ENCODE results near the gene FURIN.

Gene FURIN

GRCh38 chr15:90932660-90932991 lies 64.2 kb downstream of the FURIN start:
- Histone ChIP-seq H3K27ac (ENCODE audit: poor library complexity, severe bottlenecking) (peak overlapping the region; percentile 62), H3K4me1 (ENCODE audit: insufficient read depth, poor library complexity, severe bottlenecking) (peaks cover 17% of the 10 kb centered on the region), H3K36me3 (ENCODE audit: low read depth) (peaks cover 17% of the 10 kb centered on the region), H3K9me3 (ENCODE audit: severe bottlenecking) (no peaks in the 10 kb centered on the region), H3K4me3 (ENCODE audit: severe bottlenecking) (peak overlapping the region; percentile 81), H3K27me3 (ENCODE audit: insufficient read depth, poor library complexity, severe bottlenecking) (no peaks in the 10 kb centered on the region)
- ATAC-seq (ENCODE audit: low read depth) (no peak), DNase-seq (ENCODE audit: low spot score) (no peak)
- TF ChIP-seq, protein P1, sequence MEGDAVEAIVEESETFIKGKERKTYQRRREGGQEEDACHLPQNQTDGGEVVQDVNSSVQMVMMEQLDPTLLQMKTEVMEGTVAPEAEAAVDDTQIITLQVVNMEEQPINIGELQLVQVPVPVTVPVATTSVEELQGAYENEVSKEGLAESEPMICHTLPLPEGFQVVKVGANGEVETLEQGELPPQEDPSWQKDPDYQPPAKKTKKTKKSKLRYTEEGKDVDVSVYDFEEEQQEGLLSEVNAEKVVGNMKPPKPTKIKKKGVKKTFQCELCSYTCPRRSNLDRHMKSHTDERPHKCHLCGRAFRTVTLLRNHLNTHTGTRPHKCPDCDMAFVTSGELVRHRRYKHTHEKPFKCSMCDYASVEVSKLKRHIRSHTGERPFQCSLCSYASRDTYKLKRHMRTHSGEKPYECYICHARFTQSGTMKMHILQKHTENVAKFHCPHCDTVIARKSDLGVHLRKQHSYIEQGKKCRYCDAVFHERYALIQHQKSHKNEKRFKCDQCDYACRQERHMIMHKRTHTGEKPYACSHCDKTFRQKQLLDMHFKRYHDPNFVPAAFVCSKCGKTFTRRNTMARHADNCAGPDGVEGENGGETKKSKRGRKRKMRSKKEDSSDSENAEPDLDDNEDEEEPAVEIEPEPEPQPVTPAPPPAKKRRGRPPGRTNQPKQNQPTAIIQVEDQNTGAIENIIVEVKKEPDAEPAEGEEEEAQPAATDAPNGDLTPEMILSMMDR (IDR thresholded peaks at IDR 0.05; ENCODE audit: poor library complexity, severe bottlenecking), result peak; percentile 87

All from RWPE2 (cell line).